GM19324 (cell line): ENCODE data around the gene RASGRP4.

Experiments used
- ATAC-seq: cut with Tn5 transposase; IDR thresholded peaks from one replicate; pipeline ENCODE4 v1.9.1; 2021; ENCODE audit warnings: mild to moderate bottlenecking, moderate library complexity; ENCODE audit not compliant: unreplicated experiment, low FRiP score

The RASGRP4 gene

DNA sequence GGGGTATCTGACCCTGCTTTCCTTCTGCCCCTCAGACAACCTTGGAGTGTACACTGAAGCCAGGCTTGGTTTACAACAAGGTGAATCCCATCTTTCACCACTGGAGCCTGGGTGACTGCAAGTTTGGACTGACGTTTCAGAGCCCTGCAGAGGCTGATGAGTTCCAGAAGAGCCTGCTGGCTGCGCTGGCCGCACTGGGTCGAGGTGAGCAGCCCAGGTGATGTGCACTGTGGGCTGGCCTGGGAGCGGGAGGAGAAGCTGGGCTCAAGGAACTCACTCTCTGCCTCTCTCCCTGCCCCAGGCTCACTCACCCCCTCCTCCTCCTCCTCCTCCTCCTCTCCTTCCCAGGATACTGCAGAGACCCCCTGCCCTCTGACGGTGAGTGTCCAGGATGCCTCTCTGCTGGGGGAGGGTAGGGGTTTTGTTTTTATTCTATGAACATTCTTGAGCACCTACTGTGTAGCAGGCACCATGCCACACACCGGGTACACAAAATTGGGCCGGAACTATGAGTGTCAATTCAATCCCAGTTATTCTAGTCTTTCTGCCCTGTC, 34.0 kb downstream of the RASGRP4 start:
- ATAC-seq = no peak

DNA sequence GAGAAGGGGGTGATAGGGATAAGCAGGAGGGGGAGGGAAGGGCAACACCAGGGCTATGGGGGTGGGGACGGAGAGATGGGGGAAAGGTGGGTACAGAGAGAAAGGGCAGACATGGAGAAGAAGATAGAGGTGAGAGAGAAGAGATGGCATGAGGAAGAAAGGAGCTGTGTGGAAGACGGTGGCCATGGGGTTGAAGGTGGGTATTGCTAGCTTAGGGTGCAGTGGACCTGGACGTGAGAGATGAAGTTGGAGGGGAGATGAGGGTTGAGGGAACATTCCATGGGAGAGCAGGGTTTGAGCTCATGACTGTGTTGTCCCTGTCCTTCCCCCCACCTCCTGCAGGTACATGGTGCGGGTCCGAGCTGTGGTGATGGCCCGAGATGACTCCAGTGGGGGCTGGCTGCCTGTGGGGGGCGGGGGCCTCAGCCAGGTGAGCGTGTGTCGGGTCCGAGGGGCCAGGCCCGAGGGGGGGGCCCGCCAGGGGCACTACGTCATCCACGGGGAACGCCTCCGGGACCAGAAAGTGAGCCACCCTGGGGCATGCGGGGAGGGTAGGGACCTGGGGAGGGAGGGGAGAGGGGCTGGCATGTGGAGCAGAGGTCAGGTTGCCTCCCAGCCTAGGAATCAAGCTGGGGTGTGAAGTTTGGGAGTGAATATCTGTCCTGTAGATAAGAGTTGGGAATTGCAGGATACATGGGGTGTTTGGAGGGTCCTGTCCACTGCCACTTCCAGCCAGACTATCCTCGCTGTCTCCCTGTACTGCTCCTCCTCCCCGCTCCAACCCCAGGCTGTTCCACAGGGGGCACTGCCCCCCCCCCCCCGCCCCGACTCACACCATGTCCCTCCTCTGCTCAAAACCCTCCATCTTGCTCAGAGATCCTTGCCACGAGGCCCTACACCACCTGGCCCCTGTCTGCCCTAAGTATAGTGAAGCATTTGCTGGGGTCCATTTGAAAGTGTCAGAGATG, 35.8 kb downstream of the RASGRP4 start:
- no peak for ATAC-seq

DNA sequence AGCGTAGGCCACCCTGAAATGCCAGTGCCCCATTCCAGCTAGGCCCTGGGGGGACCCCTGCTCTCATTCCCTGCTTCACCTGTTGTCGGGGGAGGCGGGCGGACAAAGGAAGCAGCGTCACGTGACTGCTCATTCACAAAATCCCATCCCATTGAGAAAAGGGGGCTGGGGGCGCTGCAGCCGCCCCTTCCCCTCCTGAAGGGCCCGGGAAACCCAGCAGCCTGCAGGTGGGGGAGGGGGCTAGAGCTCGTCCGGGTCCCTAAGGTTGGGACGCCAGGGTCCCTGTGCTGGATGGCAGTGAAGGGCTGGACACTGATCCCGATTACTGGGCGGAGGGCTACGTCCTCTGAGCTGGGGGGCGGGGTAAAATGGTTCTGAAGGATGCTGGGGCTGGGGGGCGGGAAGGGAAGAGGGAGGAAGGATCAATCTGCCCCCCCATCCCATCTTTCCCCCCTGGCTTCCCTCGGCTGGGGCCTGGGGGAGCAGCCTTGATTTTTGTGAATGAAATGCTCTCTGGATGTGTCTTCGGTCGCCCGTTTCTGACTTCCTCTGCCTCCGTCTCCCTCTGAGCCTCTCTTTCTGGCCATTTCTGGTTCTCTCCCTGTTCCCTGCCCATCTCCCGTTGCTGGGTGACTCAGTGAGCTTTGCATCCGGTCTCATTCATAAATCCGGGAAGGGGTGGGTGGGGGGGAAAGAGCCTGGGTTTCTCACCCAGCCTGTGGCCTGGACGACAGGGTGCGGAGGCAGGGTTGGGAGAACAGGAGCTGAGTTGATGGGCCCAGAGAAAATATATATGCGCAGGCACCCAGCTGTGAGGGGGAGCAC, 36.7 kb downstream of the RASGRP4 start:
- no peak for ATAC-seq

DNA sequence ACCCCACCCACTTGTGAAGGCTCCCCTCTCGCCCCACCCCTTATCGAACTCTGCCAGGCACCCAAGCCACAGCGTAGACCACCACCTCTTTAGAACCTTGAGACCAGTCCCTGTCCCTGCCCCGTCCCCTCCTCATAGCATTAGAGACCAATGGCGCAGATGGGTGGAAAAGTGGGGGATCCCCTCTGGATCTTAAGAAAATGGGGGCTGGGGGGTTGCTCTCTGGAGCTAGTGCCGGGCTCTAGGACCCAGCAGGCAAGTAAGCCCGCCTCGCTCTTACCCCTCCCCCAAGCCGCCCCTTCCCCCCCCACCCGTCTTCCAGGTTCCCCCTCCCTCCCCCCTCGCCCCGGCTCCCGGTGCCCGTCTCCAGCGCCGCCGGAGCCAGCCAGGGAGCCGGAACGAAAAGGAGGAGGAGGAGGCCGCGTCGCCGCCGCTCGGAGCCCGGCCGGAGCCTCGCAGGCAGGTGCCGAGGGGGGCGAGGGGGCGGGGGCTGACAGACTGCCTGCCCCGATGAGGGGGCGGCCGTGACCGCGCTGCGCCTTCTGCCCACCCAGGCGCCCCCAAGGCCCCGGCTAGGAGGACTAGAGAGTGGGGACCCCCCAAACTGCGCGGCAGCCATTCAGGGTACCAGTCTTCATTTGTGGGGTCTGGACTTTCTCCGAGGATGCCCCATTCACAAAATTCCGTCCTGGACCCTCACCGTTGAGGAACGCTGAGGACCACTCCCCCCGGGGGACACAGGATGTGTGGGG, 37.5 kb downstream of the RASGRP4 start, which contains the start of gene SPRED3:
SPRED3 (plus strand) TSS at position 349 of the 752 bp plus-strand sequence. CDS start 1,606 bp downstream, outside the sequence.
- ATAC-seq = no peak

DNA sequence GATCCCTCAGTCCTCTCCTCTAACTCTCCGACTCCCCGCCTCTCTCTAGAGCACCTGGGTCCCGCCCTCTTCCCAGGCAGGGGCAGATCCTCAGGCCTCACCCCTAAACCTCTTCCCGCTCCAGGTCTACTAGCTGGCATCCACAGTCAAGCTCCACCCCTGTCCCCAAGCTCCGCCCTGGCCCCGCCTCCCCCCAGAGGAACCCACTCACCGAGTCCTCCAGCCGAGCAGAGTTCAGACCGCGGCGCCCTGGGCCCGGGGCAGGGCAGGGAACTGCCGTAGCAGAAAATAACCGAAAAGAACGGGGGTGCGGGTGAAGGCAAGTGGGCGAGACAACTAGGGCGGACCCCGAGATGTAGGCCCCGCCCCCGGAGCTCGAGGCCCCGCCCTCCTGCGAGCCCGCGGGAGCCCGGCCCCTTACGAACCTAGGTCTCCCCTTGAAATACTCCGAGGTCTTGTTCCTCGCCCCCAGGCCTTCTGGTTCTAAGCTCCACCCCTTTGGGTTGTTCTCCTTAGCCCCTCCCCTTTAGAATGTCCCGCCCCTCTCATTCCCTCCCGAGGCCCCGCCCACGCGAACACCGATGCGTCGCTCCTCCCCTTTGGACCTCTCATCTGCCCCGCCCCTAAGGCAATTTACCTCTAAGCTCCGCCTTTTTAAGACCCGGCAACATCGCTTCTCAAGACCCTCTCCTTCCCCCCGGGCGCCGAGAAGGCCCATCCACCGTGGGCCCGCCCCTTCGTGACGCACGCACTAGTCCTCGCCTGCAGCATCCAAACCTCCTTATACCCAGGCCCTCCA, 38.3 kb downstream of the RASGRP4 start, which contains the start of gene GGN:
GGN (minus strand) TSS at position 485 of the 799 bp plus-strand sequence. CDS start 773 bp downstream, outside the sequence.
- no peak for ATAC-seq

DNA sequence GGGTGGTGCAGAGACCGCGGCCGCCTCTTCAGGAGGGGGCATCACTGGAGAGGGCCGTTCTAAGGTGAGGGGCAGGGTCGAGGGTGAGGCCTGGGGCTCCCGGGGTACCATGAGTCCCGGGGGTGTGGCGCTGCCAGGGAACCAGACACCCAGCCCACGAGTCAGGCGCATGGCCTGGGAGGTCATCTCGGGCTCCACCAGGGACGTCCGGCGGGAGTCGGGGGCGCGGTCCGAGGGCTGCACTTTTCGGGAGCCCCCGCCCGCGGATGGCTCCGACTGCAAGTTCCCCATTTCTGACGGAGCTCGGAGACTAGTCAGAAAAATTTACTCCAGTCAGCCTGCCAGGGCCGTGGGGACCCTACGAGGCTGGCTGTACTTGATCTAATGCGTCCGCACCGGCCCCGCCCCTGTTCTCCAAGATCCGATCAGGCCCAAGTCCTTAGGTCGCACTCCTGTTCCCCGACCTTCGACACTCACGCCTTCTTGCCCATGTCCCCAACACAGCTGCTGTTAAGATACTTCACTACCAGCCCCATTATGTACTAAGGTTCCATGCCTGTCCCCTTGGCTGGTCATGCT, 39.0 kb downstream of the RASGRP4 start:
- ATAC-seq = no peak

DNA sequence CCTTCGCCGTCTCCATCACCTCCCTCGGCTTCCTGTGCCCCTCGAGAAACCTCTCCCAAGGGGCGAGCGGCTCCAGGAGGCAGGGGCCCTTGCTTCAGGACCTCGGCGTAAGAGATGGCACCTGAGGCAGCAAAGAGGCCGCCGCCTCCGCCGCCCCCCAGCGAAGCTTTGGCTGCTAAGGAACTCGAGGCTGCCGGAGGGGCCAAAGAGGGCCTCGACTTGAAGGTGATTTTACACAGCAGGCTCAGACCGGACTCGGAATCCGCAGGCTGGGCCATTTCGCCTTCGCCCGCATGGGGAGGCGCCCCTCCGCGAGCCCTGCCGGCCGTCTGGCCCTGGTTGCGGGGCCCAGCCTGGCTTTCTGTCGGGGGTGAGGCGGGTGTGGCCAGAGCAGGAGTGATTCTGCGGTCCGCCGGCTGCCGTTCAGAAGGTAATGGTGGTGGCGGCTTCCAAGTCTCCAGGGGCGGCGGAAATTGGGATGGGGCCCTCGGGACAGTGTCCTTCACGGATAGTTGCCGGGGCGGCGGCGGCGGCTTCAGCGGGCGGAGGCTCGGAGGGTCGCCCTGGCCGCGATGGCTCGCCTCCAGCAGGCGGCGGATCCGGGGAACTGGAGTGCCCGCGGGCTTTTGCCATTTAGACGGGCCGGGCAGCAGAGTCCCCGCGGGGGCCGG, 39.6 kb downstream of the RASGRP4 start:
- ATAC-seq = no peak

DNA sequence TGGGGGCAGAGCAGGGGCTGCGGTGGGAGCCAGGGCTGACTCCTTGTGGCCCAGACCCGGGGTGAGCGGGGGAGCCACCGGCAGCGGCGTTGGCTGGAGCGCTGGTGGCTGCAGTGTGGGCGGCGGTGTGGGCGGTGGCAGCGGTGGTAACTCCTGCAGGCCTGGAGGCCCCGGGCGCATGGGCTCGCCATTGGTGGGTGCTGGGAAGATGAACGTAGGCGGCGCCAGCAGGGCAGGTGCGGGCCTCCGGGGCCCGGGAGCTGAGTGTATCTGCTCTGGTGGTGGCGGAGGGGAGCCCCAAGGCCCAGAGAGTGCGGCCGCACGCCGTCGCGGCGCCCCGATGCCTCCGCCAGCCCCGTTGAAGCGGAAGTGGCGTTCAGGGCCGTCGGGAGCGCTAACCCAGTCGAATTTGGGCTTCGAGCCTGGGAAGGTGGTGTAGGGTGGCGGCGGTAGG, 40.2 kb downstream of the RASGRP4 start:
- no peak for ATAC-seq

DNA sequence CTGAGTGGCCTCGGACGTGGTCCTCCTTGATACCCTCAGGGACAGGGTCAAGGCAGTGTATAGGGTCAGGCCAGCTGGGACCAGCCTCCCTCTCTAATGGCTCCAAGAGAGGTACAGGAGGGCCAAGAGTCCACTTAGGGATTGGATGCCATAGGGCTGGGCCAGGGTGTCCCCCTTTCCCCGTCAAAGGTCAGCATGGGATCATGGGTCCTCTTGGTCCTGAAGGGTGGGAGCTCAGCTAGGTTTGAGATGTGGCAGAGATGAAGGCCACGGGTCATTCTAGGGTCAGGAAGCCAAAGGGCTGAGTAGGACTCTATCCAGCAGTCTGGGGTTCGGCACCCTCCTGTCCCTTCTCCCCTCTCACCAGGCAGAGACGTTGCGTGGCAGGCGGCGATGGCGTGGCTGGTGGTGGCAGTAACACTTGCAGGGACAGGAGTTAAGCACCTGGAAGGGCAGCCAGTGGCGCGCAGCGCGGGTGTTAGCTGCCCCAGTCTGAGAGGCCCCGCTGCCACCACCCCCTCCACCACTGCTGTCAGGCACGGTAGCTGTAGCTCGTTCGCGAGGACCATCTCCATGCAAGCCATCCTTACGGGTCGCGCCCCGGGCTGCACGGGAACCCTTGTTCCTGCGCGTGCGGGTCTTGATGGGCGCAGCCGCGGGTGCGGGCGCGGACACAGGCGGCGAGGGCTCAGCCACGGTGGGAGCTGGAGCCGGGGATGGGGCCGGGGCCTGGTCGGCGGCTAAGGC, 40.8 kb downstream of the RASGRP4 start:
- no peak for ATAC-seq

DNA sequence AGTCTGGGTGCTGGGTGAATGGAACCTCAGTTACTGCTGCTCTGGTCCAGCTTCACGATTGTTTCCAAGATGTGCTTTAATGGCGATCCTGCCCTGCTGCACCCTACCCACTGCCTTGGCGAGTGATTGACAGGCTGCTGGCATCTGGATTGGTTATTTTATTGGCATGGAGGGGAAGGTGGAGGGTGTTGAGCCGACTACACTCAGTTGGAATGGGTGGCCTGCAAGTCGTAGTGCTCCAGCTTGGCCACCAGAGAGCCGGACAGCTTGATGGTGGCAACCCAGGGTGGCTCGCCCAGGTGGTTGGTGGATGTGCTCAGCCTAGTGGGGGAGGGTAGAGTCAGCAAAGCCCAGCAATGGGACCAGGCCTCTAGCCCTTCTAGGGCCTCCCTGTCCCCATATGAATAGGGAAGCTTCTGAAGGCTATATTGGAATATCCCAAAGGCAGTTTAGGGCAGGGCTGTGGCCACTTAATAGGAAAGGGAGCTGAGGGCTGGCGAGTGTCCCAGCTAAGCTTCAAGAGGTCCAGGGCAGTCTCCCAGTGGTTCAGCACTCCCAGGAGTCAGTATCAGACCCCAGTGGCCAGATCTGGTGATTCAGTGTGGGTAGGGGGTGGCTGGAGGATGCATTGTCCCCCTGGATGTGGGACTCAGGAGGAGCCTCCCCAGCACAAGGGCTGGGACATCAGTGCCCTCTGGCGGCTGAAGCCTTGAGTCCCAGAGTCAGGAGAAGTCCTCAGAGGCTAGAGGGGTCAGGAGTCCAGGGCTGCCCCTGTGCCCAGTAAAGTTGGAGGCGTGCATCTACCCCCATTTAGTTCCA, 41.6 kb downstream of the RASGRP4 start:
- no peak for ATAC-seq

DNA sequence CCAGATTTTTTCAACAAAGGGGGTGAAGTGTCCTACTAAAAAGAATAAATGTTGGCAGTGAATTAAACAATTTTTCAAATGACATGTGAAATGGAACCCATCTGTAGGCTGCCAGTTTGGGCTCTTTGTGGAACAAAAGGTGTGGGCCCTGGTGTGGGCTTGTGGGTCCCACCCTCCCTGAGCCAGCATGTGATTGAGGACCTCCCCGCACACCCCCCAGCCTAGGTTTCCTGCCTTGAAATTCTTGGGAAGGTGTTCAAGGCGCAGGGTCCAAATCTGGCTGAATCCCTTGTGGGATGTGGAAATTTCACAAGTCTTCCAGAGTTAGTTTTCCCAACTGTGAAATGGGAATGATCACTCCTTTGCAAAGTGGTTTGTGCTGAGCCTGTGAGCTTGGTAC, 42.3 kb downstream of the RASGRP4 start:
- ATAC-seq = no peak

DNA sequence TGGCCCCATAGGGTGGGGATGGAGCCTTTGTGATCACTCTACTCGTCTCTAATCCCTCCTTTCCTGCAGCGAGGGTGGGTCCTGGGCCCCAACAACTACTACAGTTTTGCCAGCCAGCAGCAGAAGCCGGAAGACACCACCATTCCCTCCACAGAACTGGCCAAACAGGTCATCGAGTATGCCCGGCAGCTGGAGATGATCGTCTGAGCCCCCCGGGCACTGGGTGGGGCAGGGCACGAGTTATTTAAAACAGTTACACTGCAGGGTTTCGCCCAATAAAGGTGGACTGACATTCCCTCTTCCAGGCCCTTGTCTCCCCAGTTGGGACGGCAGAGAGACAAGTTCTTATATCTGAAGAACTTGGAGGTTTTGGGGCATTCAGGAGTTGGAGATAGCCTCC, 42.8 kb downstream of the RASGRP4 start:
- ATAC-seq = no peak

DNA sequence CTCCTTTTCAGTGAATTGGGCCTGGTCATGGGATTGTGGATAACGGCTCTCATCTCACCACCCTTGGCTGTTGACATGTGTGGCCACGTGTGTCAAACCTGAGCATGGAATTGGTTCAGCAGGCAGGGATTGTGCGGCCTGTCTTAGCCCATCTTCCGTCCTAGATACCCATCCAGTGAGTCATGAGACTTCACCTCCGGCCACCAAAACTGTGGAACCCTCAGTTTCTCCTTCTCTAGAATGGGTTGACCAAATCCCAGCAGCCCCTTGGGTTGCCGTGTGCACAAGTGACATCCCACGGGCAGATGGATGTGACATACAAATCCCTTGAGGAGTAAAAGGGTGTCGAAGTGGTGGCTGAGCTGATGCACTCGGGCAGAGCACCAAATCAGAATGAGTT, 44.9 kb downstream of the RASGRP4 start:
- no peak for ATAC-seq

DNA sequence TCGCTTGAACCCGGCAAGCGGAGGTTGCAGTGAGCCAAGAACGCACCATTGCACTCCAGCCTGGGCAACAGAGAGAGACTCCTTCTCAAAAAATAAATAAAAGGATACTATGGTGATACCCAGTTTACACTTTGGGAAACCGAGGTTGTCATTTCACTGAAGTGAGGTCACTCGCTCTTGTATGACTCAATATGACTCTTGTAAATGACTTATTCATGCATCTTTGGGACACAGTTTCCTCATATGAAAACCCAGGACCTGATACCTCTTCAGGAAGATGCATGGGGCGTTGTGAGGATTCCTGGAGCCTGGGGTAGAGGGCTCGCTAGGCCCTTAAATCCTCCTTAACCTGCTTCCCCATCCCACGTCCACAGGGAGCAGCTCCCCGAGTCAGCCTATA, 47.2 kb downstream of the RASGRP4 start:
- ATAC-seq = no peak

DNA sequence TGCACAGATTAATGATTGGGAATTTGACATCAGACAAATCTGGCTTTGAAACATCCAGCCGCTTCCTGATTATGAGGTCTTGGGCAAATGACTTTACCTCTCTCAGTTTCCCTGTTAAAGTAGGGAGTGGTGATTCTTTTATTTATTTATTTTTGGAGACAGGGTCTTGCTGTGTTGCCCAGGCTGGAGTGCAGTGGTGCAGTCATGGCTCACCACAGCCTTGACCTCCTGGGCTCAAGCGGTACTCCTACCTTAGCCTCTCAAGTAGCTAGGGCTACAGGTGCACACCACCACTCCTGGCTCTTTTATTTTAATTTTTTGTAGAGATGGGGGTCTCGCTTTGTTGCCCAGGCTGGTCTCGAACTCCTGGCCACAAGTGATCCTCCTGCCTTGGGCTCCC, 49.0 kb downstream of the RASGRP4 start:
- ATAC-seq = no peak

DNA sequence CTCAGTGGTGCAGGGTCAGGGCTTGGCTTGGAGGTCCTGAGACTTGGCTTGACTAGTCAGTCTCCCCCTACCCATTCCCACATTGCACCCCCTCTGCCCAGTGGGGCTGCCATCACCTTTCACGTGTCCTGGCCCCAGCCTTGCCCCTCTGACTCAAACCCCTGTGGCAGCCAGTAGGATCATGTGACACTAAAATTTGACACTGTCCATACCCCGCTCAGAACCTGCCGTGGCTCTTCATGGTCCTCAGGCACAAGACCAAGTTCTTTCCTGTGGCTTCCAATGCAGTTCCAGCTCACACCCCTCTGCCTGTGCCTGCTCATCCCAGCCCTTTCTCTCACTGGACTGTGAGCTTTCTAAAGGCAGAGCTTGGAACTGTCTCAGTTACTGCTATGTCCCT, 49.4 kb downstream of the RASGRP4 start:
- no peak for ATAC-seq

DNA sequence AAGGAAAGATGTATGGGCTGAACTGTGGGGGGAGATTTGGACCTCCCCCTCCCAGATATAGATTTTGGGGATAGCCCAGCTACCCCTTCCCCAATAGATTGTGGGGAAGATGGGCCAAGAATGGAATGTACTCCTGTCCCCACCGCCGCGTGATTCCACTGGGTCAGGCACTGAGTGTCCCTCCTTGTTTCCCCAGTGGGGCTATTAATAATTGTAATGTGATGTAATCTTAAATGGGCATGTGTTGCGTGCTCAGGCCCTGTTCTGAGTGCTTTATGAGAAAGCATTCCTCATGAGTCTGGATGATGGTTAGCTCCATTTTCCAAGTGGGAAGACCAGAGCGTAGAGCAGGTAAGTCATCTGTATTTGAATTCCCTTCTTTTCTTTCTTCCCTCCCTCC, 50.3 kb downstream of the RASGRP4 start:
- no peak for ATAC-seq
